ENCODE results near the gene SETD1A.
"Not testable (repeated sequence)": the region's sequence is repeated elsewhere in the genome, so short reads cannot be mapped to it uniquely, and the experiment has no call there.

Gene SETD1A

DNA sequence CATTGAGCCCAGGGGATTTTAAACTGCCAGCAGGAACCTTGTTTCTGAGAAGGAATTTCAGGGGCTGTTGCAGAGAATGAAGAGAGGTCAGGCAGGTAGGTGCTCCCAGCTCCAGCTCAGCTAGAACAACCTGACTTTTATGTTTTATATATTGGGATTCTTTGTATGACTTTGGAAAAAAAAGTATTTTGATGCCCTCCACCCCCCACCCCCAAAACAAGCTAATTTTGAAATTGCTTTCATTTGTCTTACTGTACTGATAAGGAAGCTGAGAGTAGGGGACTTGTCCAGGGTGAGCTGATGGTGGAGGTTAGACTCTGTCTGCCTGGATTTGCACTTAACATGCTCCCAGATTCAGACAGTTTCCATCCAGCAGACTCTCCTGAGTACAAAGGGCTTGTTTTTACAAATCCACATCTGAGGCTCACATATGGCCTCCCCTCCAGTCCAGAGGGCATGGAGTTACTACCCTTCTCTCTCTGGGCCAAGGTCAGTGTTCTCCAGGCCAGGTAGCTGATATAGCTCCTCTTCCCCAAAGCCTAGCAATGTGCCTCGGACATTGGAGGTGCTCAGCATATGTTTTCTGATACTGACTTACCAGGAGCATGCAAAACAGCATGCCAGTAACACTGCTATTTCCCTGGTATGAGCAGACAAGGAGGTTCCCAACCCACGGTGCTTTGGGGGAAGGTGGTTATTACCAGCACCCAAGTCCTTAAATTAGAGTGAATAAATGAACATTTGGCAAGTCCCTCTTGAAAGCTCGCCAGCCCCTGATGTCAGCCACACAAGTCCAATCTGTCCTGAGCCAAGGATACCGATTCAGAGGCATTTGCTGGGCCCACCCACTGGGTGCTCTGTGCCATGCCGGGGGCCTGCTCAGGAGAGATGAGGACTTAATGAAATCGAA is 41.6 kb downstream of the SETD1A start:
- DNase-seq (ENCODE audit: low read depth in 2 of 2): no peak

DNA sequence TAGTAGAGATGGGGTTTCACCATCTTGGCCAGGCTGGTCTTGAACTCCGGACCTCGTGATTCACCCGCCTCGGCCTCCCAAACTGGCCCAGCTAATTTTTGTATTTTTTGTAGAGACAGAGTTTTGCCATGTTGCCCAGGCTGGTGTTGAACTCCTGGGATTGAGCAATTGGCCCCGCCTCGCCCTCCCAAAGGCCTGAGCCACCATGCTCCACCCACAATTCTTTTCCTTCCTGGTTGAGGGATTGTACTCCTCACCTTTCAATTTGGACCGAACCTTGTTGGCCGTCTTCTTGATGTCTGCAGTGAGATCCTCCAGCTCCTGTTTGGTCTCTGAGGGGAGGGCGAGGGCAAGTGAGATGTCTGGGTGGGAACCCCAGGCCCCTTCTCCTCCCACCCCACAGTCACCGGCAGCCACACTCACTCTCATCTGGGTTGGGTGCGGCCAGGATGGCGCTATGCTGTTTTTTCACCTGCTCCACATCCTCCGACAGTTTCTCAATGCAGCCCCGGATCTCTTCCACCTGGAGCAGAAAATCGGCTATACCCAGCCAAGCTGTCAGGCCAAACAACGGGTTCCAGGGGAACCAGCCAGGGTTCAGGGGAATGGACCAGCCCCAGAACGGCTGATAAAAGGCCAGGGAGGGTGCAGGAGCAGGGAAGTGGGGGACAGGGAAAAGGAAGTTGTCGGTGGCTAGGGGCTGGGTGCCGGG is 43.3 kb downstream of the SETD1A start:
- no peak for DNase-seq (ENCODE audit: low read depth in 2 of 2)

DNA sequence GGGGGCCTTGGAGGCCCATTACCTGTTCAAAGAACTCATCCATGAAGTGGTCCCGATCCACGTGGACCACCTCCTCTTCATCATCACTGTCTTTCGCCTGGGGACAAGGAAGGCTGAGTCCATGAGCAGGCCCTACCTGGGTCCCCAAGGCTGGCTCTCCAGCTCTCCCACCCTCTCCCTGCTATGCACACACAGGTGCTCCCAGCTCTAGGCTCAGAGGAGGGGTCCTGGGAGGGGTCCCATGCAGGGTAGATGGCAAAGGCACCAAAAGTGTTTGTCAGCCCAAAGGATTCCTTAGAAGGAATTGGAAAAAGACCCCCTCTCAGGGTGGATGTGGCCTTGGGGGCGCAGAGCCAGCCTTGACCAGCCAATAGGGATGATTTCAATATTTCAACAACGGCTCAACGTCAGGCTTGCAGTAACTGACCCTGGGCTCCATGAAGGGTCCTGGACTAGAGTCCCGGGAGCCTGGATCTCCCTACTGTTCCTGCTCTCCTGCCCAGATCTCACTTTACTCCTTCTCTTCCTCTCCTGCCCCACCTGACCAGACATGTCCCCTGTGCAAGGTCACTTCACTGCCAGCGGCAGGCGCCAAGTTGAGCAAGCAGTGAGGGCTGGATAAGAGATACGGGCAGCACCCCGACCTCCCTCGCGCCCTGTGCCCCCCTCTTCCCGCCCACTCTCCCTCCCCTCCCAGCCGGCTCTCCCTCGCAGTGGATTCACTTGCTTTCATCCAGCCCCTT is 44.1 kb downstream of the SETD1A start:
- no peak for DNase-seq (ENCODE audit: low read depth in 2 of 2)

DNA sequence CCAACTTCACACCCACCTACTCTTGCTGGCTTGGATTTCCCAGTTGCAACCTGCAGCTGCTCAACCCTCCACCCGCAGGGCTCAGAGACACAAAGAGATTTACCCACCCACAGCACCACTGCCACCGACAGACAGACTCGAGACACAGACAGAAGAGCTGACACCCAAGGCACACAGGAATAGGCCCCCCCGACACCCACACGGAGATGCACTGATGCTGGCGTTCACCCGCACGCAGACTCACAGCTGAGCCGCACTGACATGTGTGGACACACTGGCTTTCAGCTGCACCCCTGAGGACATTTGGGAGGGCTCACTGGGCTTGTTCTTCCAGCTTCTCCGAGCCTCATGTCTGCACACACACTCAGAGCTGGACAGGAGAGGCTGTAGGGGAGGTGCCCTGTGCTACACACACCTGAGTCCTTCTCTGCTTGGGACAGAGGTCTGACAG is 44.7 kb downstream of the SETD1A start:
- no peak for DNase-seq (ENCODE audit: low read depth in 2 of 2)

DNA sequence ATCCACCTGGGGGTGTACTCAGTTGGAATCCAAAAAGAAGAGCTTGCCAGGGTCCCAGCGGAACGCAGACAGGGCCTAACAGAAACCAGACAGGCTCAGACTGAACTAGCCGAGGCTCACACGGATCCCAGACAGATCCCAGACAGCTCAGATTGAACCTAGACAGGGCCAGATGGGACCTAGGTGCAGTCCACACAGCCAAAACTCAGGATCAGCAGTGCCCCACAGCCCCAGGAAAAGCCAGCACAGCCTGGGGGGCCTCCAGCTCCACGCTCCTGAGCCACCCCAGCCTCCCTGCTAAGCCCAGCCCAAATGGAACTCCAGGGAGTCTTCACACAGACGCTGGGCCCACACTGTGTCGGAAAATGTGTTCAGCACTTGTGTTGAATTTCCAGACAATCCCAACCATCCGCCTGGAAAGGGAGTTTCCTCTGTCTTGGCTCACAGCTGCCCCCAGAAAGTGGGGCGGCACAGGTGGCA is 45.3 kb downstream of the SETD1A start:
- DNase-seq (ENCODE audit: low read depth in 2 of 2): no peak

DNA sequence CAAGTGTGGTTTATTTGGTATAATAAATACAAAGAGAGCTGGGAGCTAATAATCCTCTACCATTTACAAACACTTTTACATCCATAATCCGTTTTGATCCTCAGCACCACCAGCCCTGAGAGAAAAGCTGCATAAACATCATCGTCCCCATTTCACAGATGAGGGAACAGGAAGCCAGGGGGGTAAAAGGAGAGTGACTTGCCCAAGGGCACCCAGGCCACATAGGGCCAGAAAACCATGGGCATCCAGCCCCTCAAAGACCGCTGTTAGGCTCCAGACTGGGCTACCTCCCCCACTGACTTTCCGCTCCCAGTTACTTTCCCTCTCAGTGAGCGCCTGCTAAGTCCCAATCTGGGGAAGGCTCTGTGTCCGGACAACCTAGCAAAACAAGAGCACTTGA is 46.2 kb downstream of the SETD1A start:
- DNase-seq (ENCODE audit: low read depth in 2 of 2): no peak

DNA sequence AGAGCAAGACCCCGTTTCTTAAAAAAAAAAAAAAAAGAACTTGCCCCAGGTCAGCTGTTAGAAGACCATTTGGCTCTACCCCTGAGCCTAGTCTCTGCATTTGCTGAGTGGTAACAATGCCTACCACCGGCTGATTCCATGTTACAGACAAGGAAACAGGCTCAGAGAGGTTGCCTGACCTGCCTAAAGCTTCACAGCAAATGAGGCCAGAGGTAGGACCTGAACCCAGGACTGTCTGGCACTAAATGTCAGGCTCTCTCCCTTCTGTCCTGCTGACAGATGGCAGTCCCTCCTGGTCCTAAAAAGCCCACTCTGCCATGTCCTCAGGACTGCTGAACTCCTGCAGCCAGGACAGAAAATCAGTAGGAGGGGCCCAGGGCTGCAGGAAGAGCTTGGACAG is 47.1 kb downstream of the SETD1A start:
- no peak for DNase-seq (ENCODE audit: low read depth in 2 of 2)

DNA sequence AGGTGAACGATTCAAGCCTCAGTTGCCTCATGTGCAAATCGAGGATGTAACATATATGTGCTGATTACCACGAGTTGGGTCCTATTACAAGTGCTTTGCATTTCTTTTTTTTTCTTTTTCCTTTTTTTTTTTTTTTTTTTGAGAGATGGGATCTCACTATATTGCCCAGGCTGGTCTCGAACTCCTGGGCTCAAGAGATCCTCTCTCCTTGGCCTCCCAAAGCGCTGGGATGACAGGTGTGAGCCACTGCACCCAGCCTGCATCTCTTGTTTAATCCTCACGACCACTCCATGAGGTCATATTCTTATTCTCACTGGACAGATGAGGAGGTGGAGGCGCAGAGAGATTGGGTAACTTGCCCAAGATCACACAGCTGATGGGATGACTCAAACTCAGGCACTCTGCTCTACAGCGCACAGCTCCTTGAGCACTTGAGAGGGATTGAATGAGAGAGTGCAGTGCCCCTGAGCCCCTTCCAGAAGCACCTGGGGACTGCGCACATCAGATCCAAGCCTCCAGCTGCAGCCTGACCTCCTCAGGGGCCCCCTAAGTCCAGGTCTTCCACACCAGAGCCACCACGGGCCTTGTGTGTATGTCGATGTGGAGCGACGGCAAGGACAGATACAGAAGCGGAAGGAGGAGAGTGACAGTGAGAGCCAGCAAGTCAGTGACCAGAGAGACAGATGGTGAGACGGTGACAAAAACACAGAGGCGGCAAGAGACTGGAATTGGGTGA is 48.0 kb downstream of the SETD1A start:
- no peak for DNase-seq (ENCODE audit: low read depth in 2 of 2)

DNA sequence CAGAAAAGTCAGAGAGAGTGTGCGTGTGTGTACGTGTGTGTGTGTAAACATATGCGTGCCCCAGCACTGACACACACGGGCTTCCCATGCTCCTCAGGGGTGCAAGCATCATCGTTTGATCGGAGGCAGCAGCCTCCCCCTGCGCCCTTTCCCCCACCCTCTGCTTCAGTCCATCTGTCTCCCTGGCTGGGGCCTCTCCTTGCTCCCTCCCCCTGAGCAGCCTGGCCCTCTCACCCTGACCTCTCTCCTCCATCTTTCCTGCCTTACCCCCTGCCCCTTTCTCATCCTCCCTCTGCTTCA is 48.5 kb downstream of the SETD1A start:
- no peak for DNase-seq (ENCODE audit: low read depth in 2 of 2)

DNA sequence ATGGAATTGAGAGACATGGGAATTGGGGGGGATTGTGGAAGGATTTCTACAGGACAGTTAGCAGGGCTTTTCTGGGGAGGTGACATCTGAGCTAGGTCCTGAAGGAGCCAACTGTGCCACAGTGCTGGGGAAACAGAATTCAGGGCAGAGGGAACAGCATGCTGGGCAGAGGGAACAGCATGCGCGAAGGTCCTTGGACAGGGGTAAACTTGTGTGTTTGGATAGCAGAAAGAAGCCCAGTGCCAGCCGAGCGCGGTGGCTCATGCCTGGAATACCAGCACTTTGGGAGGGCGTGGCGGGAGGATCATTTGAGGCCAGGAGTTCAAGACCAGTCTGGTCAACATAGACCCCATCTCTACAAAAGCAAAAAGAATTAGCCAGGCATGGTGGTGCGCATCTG is 49.0 kb downstream of the SETD1A start:
- no peak for DNase-seq (ENCODE audit: low read depth in 2 of 2)

DNA sequence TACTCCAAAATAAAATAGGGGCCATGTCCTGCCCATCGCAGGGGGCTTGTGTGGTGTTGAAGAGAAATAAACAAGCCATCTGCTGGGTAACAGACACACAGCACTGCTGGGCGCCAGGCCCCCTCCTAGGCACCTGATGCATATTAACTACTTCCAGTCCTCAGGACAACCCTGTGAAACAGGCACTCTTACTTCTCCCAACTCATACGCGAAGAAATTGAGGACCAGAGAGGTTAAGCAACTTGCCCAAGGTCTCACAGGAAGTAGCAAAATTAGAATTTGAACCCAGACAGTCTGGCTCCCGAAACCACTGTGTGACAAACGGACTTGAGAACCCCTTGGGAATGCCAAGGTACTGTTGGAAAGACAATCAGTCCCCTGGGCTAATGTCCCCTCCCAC is 50.1 kb downstream of the SETD1A start:
- DNase-seq (ENCODE audit: low read depth in 2 of 2): no peak

DNA sequence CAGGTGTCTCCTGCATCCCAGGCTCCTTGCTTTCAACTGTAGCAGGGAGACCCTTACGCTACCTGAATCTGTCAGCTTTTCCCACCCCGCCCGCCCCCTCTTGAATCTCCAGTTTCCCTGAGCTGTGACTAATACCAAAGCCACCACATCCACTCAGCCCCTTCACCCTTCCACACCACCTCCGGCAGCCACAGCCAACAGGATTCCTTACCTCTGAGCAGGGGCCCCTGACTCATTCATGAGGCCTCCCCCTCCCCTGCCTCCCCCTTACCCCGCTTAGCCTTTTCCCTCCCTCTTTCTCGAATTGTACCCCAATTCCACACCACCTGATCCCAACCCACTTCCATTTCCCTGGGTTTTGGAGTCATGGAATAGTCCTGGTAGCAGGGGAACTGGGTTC is 50.6 kb downstream of the SETD1A start:
- no peak for DNase-seq (ENCODE audit: low read depth in 2 of 2)

DNA sequence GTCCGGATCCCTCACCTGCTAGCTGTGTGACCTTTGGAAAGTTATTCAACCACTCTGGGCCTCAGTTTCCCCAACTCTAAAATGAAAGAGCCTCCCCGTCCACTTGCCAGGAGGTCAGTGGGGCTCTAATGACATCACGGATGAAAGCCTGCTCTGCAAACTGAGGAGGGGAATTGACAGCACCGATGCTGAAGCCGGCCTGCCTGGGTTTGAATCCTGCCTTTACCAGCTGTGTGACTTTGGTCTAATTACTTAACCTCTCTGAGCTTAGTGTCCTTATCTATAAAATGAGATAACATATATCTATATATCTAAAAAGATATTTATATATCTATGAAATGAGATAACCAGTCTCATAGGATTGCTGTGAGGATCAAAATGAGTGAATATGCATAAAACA is 51.0 kb downstream of the SETD1A start:
- DNase-seq (ENCODE audit: low read depth in 2 of 2): no peak

DNA sequence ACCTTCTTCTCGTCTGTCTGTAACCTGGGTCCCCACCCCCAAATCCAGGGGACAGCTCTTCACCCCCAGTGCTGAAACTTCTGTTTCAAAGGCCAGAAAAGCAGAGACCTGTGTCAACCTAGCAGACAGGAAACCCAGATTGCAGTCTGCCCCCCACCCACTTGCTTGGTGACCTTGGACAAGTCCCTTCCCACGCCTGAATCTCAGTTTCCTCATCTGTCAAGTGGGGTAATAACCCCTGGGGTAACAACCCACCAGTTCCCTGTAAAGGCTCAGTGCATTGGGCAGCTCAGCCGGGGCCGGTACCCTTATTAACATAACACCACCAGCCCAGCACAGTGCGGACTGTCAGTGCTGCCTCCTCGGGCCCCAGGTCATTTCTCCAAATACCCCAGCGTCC is 51.6 kb downstream of the SETD1A start:
- no peak for DNase-seq (ENCODE audit: low read depth in 2 of 2)

DNA sequence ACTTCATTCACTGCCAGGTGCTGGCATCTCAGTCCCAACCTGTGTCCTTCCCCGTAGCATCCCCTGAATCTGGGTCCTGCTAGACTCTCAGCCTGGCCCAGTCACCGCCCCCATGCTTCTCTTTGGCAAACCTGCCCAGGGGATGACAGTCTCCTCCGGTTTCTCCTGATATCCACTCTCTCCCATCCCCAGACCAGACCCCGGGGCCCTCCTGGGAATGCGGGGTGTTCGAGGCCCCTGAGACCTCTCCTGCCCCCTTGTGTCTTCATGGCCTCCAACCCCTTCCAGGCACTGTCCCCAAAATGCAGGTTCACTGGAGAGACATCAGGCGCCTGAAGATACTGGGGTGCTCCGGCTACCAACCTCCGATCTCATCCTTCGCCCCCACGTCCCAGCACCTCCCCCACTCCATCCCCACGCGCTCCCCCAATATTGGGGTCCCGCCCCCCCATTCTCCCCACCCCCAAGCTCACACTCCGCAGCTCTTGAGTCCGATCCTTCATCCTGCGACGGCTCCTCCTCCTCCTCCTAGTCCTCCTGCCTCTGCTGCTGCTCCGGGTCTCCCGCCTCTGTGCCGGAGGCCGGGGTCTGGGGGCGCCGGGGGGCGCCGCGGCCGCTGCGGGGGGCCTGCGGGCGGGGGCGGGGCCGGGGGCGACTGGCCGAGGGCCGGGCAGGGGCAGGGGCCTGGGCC is 52.5 kb downstream of the SETD1A start:
- DNase-seq (ENCODE audit: low read depth in 2 of 2): no peak

DNA sequence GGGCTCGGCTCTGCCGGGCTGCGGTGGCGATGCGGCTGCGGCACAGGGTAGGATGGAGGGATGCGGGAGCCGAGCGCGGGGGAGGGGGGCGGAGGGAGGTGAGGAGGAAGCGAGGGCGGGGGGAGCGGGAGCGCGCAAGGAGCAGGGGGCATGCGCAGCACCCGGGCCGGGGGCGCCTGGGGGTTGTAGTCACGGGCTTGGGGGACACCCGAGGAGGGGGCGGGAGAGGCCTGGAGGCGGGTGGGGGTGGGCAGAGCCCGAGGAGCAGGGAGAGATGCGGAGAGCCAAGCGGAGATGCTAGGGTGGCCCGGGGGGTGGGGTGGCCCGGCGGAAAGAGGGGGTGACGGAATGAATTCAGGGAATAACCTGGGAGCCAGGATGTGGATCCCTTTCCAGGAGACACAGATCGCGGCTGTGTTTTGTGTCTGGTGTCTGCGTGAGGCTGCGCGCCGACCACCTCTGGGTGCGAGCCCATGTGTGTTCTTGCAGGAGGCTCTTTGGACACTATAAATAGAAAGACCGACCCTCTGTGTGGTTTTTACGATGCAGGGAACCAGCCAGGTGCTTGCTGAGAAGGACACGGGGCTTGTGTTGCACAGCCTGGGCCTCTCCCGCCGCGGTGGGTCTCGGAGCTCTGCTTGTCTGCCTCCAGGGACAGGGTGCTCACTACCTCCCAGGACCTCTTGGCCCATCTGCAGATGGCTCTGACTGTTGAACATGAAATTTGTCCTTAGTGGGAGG is 53.2 kb downstream of the SETD1A start, which contains the start of gene STX1B:
Gene STX1B (minus strand): TSS at position 54 of the 741 bp plus-strand sequence. CDS start 242 bp downstream, outside the sequence.
- peak in 1 of 2 experiments; percentile 36 for DNase-seq (ENCODE audit: low read depth in 2 of 2)

DNA sequence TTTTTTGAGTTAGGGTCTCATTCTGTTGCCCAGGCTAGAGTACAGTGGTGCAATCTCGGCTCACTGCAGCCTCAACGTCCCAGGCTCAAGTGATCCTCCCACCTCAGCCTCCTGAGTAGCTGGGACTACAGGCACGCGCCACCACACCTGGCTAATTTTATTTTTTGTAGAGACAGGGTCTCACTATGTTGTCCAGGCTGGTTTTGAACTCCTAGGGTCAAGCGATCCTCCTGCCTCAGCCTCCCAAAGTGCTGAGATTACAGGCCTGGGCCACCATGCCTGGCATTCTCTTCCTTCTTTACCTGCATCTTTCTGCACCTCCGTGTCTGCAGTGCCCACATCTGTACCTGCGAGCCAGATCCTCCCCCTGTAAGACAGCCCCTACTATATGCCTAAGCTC is 54.3 kb downstream of the SETD1A start:
- not testable (repeated sequence) for DNase-seq (ENCODE audit: low read depth in 2 of 2)

DNA sequence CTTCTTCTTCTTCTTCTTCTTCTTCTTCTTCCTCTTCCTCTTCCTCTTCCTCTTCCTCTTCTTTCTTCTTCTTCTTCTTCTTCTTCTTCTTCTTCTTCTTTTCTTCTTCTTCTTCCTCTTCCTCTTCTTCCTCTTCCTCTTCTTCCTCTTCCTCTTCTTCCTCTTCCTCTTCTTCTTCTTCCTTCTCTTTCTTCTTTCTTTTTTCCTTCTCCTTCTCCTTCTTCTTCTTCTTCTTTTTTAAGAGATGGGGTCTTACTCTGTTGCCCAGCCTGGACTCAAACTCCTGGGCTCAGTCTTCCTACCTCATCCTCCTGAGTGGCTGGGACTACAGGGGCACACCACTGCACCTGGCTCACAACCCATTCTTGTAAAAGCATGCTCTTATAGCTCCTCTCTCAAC is 55.7 kb downstream of the SETD1A start:
- DNase-seq (ENCODE audit: low read depth in 2 of 2): not testable (repeated sequence)

DNA sequence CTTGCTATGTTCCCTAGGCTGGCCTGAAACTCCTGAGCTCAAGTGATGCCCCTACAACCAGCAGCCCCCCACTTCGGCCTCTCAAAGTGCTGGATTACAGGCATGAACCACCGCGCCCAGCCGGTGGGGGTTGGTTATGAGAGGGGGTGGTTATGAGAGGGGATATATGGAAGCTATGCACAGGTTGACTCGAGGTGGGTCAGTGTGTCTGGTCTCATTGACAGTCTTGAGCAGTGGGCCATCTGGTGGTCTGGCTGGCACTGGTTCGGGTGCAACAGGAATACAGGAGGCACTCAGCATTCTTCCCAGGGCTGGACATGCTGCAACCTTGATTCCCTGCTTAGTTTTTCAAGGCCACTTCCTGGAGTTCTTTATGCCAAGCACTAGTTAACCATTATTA is 58.5 kb downstream of the SETD1A start:
- no peak for DNase-seq (ENCODE audit: low read depth in 2 of 2)

DNA sequence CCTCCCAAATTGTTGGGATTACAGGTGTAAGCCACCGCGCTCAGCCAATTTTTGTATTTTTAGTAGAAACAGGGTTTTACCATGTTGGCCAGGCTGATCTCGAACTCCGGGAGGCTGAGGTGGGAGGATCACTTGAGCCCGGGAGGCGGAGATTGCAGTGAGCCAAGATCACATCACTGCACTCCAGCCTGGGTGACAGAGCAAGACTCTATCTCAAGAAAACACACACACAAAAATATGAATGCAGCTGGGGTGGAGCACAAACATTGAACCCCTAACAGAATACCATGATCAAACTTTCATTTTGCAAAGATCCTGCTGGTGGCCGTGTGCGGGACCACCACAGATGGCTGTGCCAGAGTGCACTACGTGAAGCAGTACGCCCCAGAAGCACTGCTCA is 60.2 kb downstream of the SETD1A start:
- DNase-seq (ENCODE audit: low read depth in 2 of 2): not testable (repeated sequence)
